ENCODE measurements around the gene MRPS2. TPM values are rescaled to one million over a fixed set of nuclear protein-coding genes. Genes with fewer than 3 reads are reported as not detected.

MRPS2 gene
- total and polyA plus RNA-seq, 9 of the 15 experiments (the other 6 are each of a cell fraction or from before 2014, with no cell fraction given), result 8.0 to 167 (median 81.3) TPM

- no peak for TF ChIP-seq GTF2E2 (tag; IDR thresholded peaks at IDR 0.05)
- TF ChIP-seq, protein P1, sequence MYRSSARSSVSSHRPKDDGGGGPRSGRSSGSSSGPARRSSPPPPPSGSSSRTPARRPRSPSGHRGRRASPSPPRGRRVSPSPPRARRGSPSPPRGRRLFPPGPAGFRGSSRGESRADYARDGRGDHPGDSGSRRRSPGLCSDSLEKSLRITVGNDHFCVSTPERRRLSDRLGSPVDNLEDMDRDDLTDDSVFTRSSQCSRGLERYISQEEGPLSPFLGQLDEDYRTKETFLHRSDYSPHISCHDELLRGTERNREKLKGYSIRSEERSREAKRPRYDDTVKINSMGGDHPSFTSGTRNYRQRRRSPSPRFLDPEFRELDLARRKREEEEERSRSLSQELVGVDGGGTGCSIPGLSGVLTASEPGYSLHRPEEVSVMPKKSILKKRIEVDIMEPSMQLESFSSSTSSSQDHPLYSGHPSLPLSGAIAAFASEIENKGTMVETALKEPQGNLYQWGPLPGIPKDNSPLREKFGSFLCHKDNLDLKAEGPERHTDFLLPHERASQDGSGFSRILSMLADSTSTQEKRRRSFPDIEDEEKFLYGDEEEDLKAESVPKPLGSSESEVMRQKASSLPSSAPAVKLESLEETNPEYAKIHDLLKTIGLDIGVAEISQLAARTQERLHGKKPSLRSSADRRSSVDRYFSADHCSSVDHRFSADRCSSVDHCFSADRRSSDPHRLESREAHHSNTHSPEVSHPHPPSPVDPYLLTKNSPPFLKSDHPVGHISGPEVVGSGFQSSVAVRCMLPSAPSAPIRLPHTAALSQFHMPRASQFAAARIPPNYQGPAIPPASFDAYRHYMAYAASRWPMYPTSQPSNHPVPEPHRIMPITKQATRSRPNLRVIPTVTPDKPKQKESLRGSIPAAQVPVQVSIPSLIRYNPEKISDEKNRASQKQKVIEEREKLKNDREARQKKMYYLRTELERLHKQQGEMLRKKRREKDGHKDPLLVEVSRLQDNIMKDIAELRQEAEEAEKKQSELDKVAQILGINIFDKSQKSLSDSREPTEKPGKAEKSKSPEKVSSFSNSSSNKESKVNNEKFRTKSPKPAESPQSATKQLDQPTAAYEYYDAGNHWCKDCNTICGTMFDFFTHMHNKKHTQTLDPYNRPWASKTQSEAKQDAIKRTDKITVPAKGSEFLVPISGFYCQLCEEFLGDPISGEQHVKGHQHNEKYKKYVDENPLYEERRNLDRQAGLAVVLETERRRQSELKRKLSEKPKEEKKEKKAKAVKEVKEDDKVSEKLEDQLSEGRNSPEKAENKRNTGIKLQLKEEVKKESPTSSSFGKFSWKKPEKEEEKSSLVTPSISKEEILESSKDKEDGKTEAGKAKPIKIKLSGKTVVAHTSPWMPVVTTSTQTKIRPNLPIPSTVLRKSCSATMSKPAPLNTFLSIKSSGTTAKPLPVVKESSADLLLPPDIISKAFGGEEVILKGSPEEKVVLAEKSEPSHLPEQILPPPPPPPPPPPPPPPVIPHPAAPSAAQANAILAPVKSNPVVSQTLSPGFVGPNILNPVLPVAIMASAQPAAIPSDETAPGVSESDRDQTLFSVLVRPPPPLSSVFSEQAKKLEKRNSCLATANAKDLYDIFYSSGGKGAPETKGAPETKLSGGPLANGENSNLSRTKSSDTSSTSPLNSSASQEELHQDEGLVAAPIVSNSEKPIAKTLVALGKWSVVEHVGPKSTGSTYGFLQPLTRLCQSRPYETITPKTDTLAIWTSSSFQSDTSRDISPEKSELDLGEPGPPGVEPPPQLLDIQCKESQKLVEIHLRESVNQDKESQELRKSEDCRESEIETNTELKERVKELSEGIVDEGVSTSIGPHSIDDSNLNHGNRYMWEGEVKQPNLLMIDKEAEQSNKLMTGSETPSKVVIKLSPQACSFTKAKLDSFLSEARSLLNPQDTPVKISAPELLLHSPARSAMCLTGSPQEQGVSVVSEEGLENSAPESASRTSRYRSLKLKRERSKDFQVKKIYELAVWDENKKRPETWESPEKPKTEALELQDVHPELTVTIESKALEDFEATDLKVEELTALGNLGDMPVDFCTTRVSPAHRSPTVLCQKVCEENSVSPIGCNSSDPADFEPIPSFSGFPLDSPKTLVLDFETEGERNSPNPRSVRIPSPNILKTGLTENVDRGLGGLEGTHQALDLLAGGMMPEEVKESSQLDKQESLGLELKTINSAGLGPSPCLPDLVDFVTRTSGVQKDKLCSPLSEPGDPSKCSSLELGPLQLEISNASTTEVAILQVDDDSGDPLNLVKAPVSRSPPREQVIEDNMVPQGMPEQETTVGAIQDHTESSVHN (IDR thresholded peaks at IDR 0.05; ENCODE audit: borderline replicate concordance in 1 of 2, low read depth in 1 of 2), result peak in 1 of 2 experiments; percentile 83; a peak in 2 of 4 replicates
- TF ChIP-seq ZNF395 (CRISPR knock-in tag; IDR thresholded peaks at IDR 0.05), result no peak
- no peak for TF ChIP-seq KAT7 (CRISPR knock-in tag; IDR thresholded peaks at IDR 0.05; ENCODE audit: borderline replicate concordance)
- TF ChIP-seq, protein P2, sequence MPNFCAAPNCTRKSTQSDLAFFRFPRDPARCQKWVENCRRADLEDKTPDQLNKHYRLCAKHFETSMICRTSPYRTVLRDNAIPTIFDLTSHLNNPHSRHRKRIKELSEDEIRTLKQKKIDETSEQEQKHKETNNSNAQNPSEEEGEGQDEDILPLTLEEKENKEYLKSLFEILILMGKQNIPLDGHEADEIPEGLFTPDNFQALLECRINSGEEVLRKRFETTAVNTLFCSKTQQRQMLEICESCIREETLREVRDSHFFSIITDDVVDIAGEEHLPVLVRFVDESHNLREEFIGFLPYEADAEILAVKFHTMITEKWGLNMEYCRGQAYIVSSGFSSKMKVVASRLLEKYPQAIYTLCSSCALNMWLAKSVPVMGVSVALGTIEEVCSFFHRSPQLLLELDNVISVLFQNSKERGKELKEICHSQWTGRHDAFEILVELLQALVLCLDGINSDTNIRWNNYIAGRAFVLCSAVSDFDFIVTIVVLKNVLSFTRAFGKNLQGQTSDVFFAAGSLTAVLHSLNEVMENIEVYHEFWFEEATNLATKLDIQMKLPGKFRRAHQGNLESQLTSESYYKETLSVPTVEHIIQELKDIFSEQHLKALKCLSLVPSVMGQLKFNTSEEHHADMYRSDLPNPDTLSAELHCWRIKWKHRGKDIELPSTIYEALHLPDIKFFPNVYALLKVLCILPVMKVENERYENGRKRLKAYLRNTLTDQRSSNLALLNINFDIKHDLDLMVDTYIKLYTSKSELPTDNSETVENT (CRISPR knock-in tag; IDR thresholded peaks at IDR 0.05), result no peak
- TF ChIP-seq ZNF668 (CRISPR knock-in tag; IDR thresholded peaks at IDR 0.05), result no peak
- TF ChIP-seq ZNF77 (CRISPR knock-in tag; IDR thresholded peaks at IDR 0.05), result no peak
- TF ChIP-seq NR2F6 (CRISPR knock-in tag; IDR thresholded peaks at IDR 0.05), result no peak
- TF ChIP-seq SNIP1 (IDR thresholded peaks at IDR 0.05; ENCODE audit: low read depth), result peak; percentile 6; the same call in 1 of the 2 replicates
- TF ChIP-seq, protein P3, sequence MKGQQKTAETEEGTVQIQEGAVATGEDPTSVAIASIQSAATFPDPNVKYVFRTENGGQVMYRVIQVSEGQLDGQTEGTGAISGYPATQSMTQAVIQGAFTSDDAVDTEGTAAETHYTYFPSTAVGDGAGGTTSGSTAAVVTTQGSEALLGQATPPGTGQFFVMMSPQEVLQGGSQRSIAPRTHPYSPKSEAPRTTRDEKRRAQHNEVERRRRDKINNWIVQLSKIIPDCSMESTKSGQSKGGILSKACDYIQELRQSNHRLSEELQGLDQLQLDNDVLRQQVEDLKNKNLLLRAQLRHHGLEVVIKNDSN (CRISPR knock-in tag; IDR thresholded peaks at IDR 0.05), result no peak
- no peak for TF ChIP-seq ZNF586 (CRISPR knock-in tag; conservative IDR thresholded peaks at IDR 0.05)
- TF ChIP-seq ZNF133 (CRISPR knock-in tag; IDR thresholded peaks at IDR 0.05), result no peak
- TF ChIP-seq THRB (CRISPR knock-in tag; conservative IDR thresholded peaks at IDR 0.05), result no peak
These were observed 31.5 kb upstream of the MRPS2 start (continued) for GRCh38 chr9:135468854-135469521.
